IPS-NIHi7 (cell line): ENCODE measurements around the gene TMEM253.

ENCODE experiments used
- DNase-seq: peaks from one replicate; pipeline ENCODE4 v3.0.0; 2012; ENCODE audit warnings: mixed read lengths; ENCODE audit errors: extremely low spot score

TMEM253 gene

GRCh38 chr14:21100931-21101330, at the start of gene TMEM253:
TSS of gene TMEM253 (plus strand) at chr14:21101066. CDS start at chr14:21101344, 278 bp downstream.
- DNase-seq: no peak

GRCh38 chr14:21053184-21054122, 47.4 kb upstream of the TMEM253 start:
- DNase-seq: no peak

DNA sequence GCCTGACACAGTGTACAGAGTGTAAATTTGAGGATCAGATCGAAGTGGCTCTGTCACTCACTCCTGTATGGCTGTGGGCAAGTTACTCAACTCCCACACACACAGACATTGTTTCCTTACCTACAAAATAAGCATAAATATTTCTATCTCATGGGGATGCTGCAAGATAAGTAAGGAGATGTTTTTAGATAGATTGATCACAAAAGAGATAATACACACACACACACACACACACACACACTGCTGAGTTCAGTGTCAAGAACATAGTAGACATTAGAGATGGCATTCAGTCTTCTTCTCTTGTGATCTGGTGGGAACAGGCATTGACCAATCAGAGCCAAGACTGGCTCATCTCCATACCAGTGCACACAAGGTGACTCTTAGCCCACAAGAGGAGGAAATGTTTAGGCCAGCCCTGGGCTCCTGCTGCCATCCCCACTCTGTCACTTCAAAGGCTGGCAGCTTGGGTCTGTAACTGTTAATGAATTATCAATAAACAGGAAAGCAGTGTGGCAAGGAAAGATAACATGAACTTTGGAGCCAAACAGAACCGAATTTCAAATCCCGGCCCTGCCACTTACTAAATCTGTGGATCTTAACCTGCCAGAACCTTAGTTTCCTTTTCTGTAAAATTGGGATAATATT, 46.6 kb upstream of the TMEM253 start:
- no peak for DNase-seq

DNA sequence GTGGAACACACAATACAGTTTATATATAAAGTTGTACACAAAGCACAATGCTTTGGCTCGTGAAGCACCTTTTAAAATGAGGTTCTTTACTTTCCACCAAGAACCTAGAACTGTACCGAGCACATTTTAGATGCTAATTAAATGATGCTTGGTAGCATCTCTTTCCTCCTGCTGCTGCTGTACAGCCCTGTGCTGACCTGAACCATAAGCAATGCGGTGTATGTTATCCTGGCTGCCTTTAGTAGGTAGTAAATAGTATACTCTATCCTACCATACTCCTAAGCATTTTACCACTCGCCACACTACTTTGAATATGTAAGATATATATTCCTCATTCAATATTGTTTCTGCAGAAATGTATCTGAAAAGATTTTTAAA, 46.1 kb upstream of the TMEM253 start:
- no peak for DNase-seq

GRCh38 chr14:21055432-21056117, 45.3 kb upstream of the TMEM253 start:
- no peak for DNase-seq

- no peak for DNase-seq
These were observed 44.2 kb upstream of the TMEM253 start for GRCh38 chr14:21056520-21057163.

GRCh38 chr14:21057803-21058675, 42.8 kb upstream of the TMEM253 start, which contains the start of gene RNASE8:
TSS of gene RNASE8 (plus strand) at chr14:21057822. CDS start at chr14:21057893, 71 bp downstream.
- no peak for DNase-seq

DNA sequence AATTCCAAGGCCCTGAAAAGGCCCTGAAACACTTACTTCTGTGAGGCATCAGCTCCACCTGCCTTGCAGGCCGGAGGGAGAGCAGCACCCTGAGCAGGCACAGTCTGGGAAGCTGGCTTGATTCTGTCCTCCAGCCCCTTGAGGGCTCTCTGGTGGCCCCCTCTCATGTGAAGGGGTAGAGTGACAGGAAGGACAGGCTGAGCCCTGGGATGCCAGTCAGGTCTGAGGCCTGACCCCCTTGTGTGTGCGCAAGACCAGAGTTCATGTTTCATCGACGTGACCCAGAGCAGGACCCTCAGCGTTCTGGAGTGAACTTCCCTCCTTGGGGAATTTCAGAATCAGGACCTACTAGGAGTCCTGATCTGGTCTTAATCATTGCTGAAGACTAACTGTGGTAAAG, 42.0 kb upstream of the TMEM253 start:
- no peak for DNase-seq

- no peak for DNase-seq
These were observed 40.8 kb upstream of the TMEM253 start for GRCh38 chr14:21059842-21060613.

GRCh38 chr14:21060614-21061346, 40.1 kb upstream of the TMEM253 start:
- no peak for DNase-seq

GRCh38 chr14:21061347-21061668, 39.6 kb upstream of the TMEM253 start:
- DNase-seq: no peak

DNA sequence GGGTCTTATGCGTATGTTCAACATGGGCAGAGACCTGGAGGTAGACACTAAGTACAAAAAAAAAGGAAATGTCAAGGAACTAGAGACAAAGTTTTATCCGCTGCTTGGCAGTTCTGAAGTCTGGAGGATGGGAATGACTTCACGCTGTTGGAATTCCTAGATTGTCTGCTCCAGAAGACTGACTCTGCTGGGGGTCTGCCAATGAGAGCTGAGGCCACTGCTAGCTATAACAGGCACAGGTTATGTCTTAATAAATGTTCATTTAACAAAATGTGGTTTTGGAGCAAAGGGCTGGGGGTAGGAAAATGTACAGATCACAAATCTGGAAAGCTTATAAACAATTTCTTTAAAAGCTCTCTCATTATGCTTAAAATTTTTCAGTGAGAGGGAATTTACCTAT, 37.4 kb upstream of the TMEM253 start:
- DNase-seq: no peak

DNA sequence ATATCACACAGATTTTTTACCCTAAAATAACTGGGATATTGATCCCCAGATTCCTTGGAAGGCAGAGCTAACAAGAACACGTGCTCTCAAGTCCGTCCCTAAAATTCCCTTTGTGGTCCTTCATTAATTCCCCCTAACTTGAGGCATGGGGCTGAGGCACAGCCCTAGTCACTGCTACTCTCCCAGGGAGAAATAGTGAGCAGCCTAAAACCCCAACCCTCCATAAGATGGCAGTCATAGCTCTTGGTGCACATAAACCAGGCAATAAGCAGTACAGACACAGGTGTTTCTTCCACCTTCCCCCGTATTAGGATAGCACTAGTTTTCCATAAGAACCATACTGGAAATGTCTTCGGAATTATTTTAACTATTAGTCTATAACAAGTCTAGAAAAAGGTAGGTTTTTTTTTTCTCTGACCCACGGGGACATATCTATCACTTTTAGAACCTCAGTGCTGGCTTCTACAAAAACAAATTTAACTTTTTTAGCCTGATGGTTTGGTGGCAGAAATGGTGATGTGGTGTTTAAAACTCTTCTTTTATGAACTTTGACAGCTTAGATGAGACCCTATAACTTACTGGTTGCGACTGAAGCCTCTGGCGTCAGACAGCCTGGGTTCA, 33.9 kb upstream of the TMEM253 start:
- peak; percentile 35 for DNase-seq

DNA sequence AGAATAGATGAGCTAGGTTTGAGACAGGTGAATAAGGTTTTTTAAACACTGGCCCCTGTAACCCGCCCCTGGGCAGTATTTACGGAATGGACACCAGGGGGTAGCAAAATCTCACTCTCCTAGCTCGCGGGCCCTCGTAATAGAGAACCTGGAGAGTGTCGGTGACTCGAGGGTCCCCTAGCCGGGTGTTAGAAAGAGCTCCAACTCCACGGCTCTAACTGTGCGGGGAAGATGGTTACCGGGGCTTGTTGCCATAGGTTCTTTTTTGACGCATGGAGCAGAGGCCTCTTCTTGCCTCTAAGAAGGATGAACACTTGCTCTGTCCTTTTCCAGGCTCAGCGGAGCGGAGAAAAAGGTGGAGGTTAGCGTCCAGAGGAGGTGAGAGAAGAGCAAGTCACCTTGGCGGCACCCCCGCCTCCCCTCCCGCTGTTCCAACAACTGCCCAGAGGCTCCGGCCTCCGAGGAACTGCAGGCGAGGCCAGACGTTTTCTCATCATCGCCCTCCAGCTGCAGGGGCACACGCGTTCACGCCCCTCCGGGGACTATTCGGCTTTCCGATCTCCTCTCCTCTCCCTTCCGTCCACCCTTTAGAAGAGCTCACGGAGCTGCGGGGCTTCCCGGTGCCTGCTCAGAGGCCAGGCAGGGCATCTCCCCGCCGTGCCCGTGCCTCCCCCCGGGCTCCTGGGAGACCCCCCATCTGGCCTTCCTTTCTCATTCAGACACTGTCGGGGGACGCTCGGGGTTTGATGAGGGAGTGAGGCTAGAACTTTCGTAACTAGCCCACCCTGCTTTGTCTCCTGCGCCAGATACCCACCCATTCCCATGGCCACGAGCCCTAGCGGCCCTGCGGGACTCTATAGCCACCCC, 32.1 kb upstream of the TMEM253 start:
- DNase-seq: peak; percentile 65

DNA sequence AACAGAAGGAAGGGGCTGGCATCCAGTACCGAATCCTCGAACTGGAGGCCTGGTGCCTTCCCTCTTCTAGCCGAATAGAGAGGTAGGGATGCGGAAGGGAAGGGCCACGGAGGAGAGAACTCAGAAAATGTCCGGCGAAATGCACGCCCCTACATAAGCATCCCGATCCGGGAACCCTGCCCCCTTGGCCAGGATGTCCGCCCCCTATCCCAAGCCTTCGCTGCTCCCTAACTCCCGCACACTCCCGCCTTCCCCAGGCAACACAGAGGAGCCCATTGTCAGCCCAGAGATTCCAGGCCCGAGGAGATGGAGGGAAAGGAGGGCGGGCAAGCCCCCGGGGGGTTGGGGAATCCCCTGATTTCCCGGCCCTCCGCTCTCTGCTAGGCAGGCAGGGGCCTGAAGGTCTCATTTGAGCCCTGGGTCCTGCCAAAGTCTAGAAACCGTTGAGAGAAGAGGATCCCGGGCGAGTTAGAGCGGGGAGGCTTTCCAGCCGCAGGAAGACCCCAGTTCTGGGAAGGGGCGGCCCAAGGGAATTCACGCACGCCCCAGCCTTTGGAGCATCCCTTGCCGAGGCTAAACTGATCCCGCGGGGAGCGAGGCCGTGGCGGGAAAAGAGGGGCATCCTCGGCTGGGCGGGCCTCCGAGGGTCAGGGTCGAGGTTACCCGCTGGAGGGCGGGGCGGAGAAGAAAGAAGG, 31.3 kb upstream of the TMEM253 start:
- peak; percentile 71 for DNase-seq

DNA sequence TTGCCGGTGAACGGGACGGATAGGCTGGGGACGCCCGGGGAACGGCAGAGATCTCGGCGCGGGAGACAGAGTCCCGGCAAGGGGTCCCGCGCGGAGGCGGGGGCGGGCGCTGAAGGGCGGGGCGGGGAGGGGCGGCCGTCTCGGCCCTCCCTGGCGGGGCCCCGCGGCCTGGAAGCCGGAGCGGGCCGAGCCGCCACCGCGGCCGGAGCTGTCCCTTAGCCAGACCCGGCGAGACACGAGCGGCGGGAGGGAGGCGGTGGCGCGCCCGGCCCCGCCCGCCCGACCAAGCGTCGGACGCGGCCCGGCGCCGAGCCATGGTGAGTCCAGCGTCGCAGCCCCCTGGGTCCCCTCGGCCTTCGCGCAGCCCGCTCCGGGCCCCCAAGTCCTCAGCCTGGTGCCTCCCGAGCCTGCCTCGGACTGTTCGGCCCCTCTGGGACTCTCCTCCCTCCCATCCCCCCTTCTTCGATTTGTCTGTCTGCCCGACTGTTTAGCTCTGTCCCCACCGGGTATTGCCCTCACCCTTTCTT, 30.7 kb upstream of the TMEM253 start, which contains the start of gene ARHGEF40:
Gene ARHGEF40, plus strand, starts transcription at position 222 of the 527 bp plus-strand sequence. Its CDS starts 93 bp downstream, at position 315.
- peak; percentile 48 for DNase-seq

- DNase-seq: peak; percentile 73
These were observed 30.1 kb upstream of the TMEM253 start for GRCh38 chr14:21070610-21071224.
